Measurements from ENCODE around the gene TXN. TPM values are rescaled to one million over a fixed set of nuclear protein-coding genes. Genes with fewer than 3 reads are reported as not detected.

The TXN gene
- total RNA-seq, 1 experiment from 2014 or later: 280 TPM

- H2BK20ac ChIP-seq (ENCODE audit: low read depth, low read length, poor library complexity, severe bottlenecking): no peak overlapping the region
- no peak overlapping the region for H2BK12ac ChIP-seq (ENCODE audit: insufficient read length, low read depth, low read length)
- no peaks in the 10 kb centered on the region for H3K79me1 ChIP-seq (ENCODE audit: insufficient read depth, low read depth, low read length, poor library complexity, severe bottlenecking)
- no peak overlapping the region for H3K4me2 ChIP-seq (ENCODE audit: insufficient read depth, insufficient read length, low read length)
- no peak for TF ChIP-seq CTCF (conservative IDR thresholded peaks at IDR 0.05)
- H3K27me3 ChIP-seq (ENCODE audit: insufficient read depth, low read length): no peaks in the 10 kb centered on the region
- H3K9ac ChIP-seq (ENCODE audit: extremely low read depth, insufficient read length, low read length): no peak overlapping the region
- H3K23me2 ChIP-seq (ENCODE audit: insufficient read length, low read depth, low read length, poor library complexity, severe bottlenecking): no peaks in the 10 kb centered on the region
- H3K56ac ChIP-seq (ENCODE audit: insufficient read length, low read depth, low read length): no peak overlapping the region
- H2AFZ ChIP-seq (ENCODE audit: low read length): no peak overlapping the region
- H3K27ac ChIP-seq (ENCODE audit: insufficient read length, low read depth, low read length): no peak overlapping the region
- no peak for DNase-seq
- peaks cover 3% of the 10 kb centered on the region; the same call in 1 of the 2 replicates for H3K4me1 ChIP-seq (ENCODE audit: insufficient read depth, low read length)
- H3K9me3 ChIP-seq (ENCODE audit: control insufficient read depth, low read depth, low read length): no peaks in the 10 kb centered on the region
- H2BK120ac ChIP-seq (ENCODE audit: low read depth, low read length, poor library complexity, severe bottlenecking): no peak overlapping the region
- H4K5ac ChIP-seq (ENCODE audit: insufficient read length, low read depth, low read length): no peak overlapping the region
- no peak overlapping the region; a peak in 2 of 7 replicates for H3K27ac Mint-ChIP-seq
- no peak overlapping the region for H3K14ac ChIP-seq (ENCODE audit: insufficient read depth, low read length)
- H2BK5ac ChIP-seq (ENCODE audit: insufficient read length, low read length): no peak overlapping the region
- no peak overlapping the region for H2BK15ac ChIP-seq (ENCODE audit: low read depth, low read length)
- no peak overlapping the region for H3K18ac ChIP-seq (ENCODE audit: insufficient read length, low read depth, low read length)
- no peak overlapping the region for H4K91ac ChIP-seq (ENCODE audit: insufficient read length, low read depth, low read length)
- no peak overlapping the region for H3K23ac ChIP-seq (ENCODE audit: insufficient read length, low read depth, low read length)
- H3K4me3 Mint-ChIP-seq: no peak overlapping the region
- H4K8ac ChIP-seq (replicated peaks; ENCODE audit: insufficient read length, low read depth, low read length): no peak overlapping the region
- H3K79me2 ChIP-seq (ENCODE audit: insufficient read depth, low read length): no peaks in the 10 kb centered on the region
- peaks cover 11 to 13% of the 10 kb centered on the region in 2 experiments for H3K4me1 Mint-ChIP-seq
- no peak overlapping the region for H2AK5ac ChIP-seq (ENCODE audit: insufficient read length, low read length)
- H3T11ph ChIP-seq (ENCODE audit: low read length): no peak overlapping the region
- no peaks in the 10 kb centered on the region for H3K36me3 Mint-ChIP-seq (ENCODE audit: insufficient read depth in 1 of 3, low read depth in 3 of 3)
- H4K20me1 ChIP-seq (ENCODE audit: control insufficient read depth, insufficient read depth, insufficient read length): no peaks in the 10 kb centered on the region
- H3K9me3 Mint-ChIP-seq: no peaks in the 10 kb centered on the region; a peak in 2 of 5 replicates
- H3K4ac ChIP-seq (ENCODE audit: low read depth, low read length): no peak overlapping the region
- 0 out of 2 replicates have a peak, but pooled peaks cover 1% of the 10 kb centered on the region for H3K27me3 Mint-ChIP-seq (ENCODE audit: low read depth)
- WGBS (ENCODE audit: extremely low coverage, insufficient read length, low lambda C conversion rate): no CpG with 5 or more reads among the region's 1 CpG
These were observed 46.8 kb upstream of the TXN start for GRCh38 chr9:110303133-110303532.

All from H9 (cell line).